SU-DHL-6 (cell line): Measurements from ENCODE around the gene CBX7.

Experiments
- H2AFZ ChIP-seq: fragments of 200-600 bp; sonication (generic); 2 replicates; pipeline ENCODE4 v1.6.1; 2014; ENCODE audit warnings: low read depth, mild to moderate bottlenecking, moderate library complexity, mixed read lengths, antibody characterized with exemption, low read length; ENCODE audit not compliant: severe bottlenecking
- H3F3A ChIP-seq: fragments of 200-600 bp; shearing (Covaris generic); 2 replicates; pipeline ENCODE4 v1.6.0; 2016; ENCODE audit warnings: antibody characterized with exemption, mild to moderate bottlenecking; ENCODE audit not compliant: insufficient read depth
- H3K27ac ChIP-seq: fragments of 200-600 bp; sonication (generic); 2 replicates; pipeline ENCODE4 v1.5.1; 2016; ENCODE audit warnings: low read depth, mild to moderate bottlenecking, low read length, moderate library complexity, mixed read lengths
- H3K27me3 ChIP-seq: fragments of 200-600 bp; sonication (generic), shearing (Covaris generic); 2 replicates; pipeline ENCODE4 v1.6.0; 2014; ENCODE audit warnings: mild to moderate bottlenecking, low read length
- H3K36me3 ChIP-seq: fragments of 200-600 bp; sonication (generic); 2 replicates; pipeline ENCODE4 v1.6.1; 2014; ENCODE audit warnings: mild to moderate bottlenecking, low read length, mixed read lengths
- H3K4me2 ChIP-seq: fragments of 300-600, 200-600 bp; shearing (Covaris generic), sonication (generic); 2 replicates; pipeline ENCODE4 v1.6.0; 2014; ENCODE audit warnings: low read length, low read depth, mild to moderate bottlenecking; ENCODE audit not compliant: poor library complexity, severe bottlenecking
- H3K4me3 ChIP-seq: fragments of 200-600 bp; sonication (generic); 2 replicates; pipeline ENCODE4 v1.5.1; 2014; ENCODE audit warnings: antibody characterized with exemption, low read length, mild to moderate bottlenecking, mixed read lengths; ENCODE audit not compliant: insufficient read depth, poor library complexity, severe bottlenecking
- H3K79me2 ChIP-seq: fragments of 200-600 bp; sonication (generic); 2 replicates; pipeline ENCODE4 v1.6.1; 2014; ENCODE audit warnings: mild to moderate bottlenecking, low read length, moderate library complexity; ENCODE audit not compliant: insufficient read depth
- H3K9ac ChIP-seq: fragments of 200-600 bp; sonication (generic); 2 replicates; pipeline ENCODE4 v1.7.0; 2014; ENCODE audit warnings: mild to moderate bottlenecking, low read length
- H3K9me2 ChIP-seq: fragments of 200-600 bp; sonication (generic); replicated peaks from 2 replicates; pipeline ENCODE4 v1.6.1; 2014; ENCODE audit warnings: low read length; ENCODE audit not compliant: insufficient read depth
- H3K9me3 ChIP-seq: fragments of 200-600 bp; sonication (generic); 2 replicates; pipeline ENCODE4 v1.6.1; 2014; ENCODE audit warnings: low read length, mixed read lengths; ENCODE audit not compliant: insufficient read depth
- H4K20me1 ChIP-seq: fragments of 200-600 bp; sonication (generic); 2 replicates; pipeline ENCODE4 v1.6.1; 2014; ENCODE audit warnings: low read depth, mild to moderate bottlenecking, antibody characterized with exemption, low read length, moderate library complexity, mixed read lengths
- CTCF ChIP-seq: fragments of 200-600 bp; sonication (generic); IDR thresholded peaks from one replicate; pipeline ENCODE4 v1.5.1; 2017; ENCODE audit warnings: antibody characterized with exemption, mild to moderate bottlenecking, low read length, moderate library complexity; ENCODE audit not compliant: insufficient read depth, poor library complexity, severe bottlenecking
- EZH2phosphoT487 ChIP-seq: fragments of 200-600 bp; sonication (generic), shearing (Covaris generic); conservative IDR thresholded peaks from 2 replicates; pipeline ENCODE4 v1.6.1; 2018; ENCODE audit warnings: mild to moderate bottlenecking, antibody characterized with exemption, low read length, moderate library complexity, mixed read lengths

Gene CBX7

GRCh38 chr22:39147335-39148025, 5.0 kb downstream of the CBX7 start:
- no peaks in the 10 kb centered on the region for H3K79me2 ChIP-seq
- H3K9me2 ChIP-seq, result no peaks in the 10 kb centered on the region
- no peak for TF ChIP-seq CTCF

GRCh38 chr22:39146256-39147101, 6.0 kb downstream of the CBX7 start:
- H3K27ac ChIP-seq, result no peak overlapping the region

More at GRCh38 chr22:39147335-39148025, 5.0 kb downstream of the CBX7 start:
- H3K9me3 ChIP-seq, result no peaks in the 10 kb centered on the region
- no peaks in the 10 kb centered on the region for H3K27me3 ChIP-seq
- H3K4me3 ChIP-seq, result no peak overlapping the region
- H3K27ac ChIP-seq, result no peak overlapping the region
- H3K36me3 ChIP-seq, result no peaks in the 10 kb centered on the region
- H3K4me2 ChIP-seq, result no peak overlapping the region
- no peaks in the 10 kb centered on the region for H3F3A ChIP-seq
- no peak overlapping the region for H3K9ac ChIP-seq
- no peak overlapping the region for H2AFZ ChIP-seq
- H4K20me1 ChIP-seq, result no peaks in the 10 kb centered on the region

GRCh38 chr22:39144101-39144767, 8.2 kb downstream of the CBX7 start:
- Histone ChIP-seq H3K9me3 (no peaks in the 10 kb centered on the region), H3K9me2 (no peaks in the 10 kb centered on the region), H3K4me3 (peak overlapping the region; percentile 83), H3K4me2 (peak overlapping the region; percentile 75), H4K20me1 (no peaks in the 10 kb centered on the region), H2AFZ (no peak overlapping the region), H3K79me2 (no peaks in the 10 kb centered on the region), H3K27me3 (no peaks in the 10 kb centered on the region), H3F3A (no peaks in the 10 kb centered on the region), H3K27ac (no peak overlapping the region), H3K36me3 (no peaks in the 10 kb centered on the region), H3K9ac (peak overlapping the region; percentile 66)
- TF ChIP-seq CTCF, result no peak
- no peak for TF ChIP-seq EZH2phosphoT487

More at GRCh38 chr22:39146256-39147101, 6.0 kb downstream of the CBX7 start:
- H2AFZ ChIP-seq, result no peak overlapping the region
- H3K79me2 ChIP-seq, result no peaks in the 10 kb centered on the region
- H3K9me2 ChIP-seq, result no peaks in the 10 kb centered on the region
- H3K36me3 ChIP-seq, result no peaks in the 10 kb centered on the region
- no peaks in the 10 kb centered on the region for H3F3A ChIP-seq
- H3K4me3 ChIP-seq, result no peak overlapping the region
- peak overlapping the region; percentile 75 for H3K4me2 ChIP-seq
- H3K9ac ChIP-seq, result peak overlapping the region; percentile 37
- H4K20me1 ChIP-seq, result no peaks in the 10 kb centered on the region
- H3K9me3 ChIP-seq, result no peaks in the 10 kb centered on the region
- H3K27me3 ChIP-seq, result no peaks in the 10 kb centered on the region
- no peak for TF ChIP-seq CTCF
- TF ChIP-seq EZH2phosphoT487, result no peak
